GM12878 (cell line): Measurements from ENCODE around the gene HLA-DPB1. TPM values are rescaled to one million over a fixed set of nuclear protein-coding genes. Genes with fewer than 3 reads are reported as not detected.

Experiments
- ATAC-seq: fragments of 200-7000 bp; cut with Tn5 transposase; 3 replicates; pipeline ENCODE4 v1.9.1; 2020; ENCODE audit warnings: mild to moderate bottlenecking, moderate library complexity
- BruUV-seq: library from RNA; stranded (reverse); fragments of 400-500 nt; replicated peaks from 2 replicates; lab custom pipeline; 2021; lab: Mats Ljungman, UMichigan
- CTCF ChIA-PET: fragments of 300-600 bp; sonication (Branson Sonifier 250); formaldehyde crosslinking; extraction: SDS; loops from one replicate; lab custom pipeline; 2021; ENCODE audit warnings: inconsistent platforms; lab: Yijun Ruan, JAX
- POLR2A ChIA-PET: fragments of 350-600 bp; formaldehyde crosslinking; extraction: SDS; loops from one replicate; lab custom pipeline; 2021; ENCODE audit warnings: inconsistent platforms; lab: Charles Lee
- RAD21 ChIA-PET: fragments of 300-600 bp; sonication (Branson Sonifier 250); formaldehyde crosslinking; loops from one replicate; lab custom pipeline; 2023; ENCODE audit warnings: antibody characterized with exemption; ENCODE audit not compliant: unreplicated experiment; lab: Charles Lee
- SMC1A ChIA-PET: fragments of 300-600 bp; sonication (Branson Sonifier 250); formaldehyde crosslinking; loops from one replicate; lab custom pipeline; 2023; ENCODE audit not compliant: unreplicated experiment, uncharacterized antibody; lab: Charles Lee
- DNase-seq: peaks from one replicate; pipeline ENCODE4 v3.0.0-alpha.2; 2011; ENCODE audit warnings: low read depth, low spot score
- FAIRE-seq: peaks from 3 replicates; lab custom pipeline; 2011; peaks lifted over from hg19 to GRCh38; lab: Jason Lieb, UNC
- H2AFZ ChIP-seq: 2 replicates; pipeline ENCODE4 v1.6.0; 2011; ENCODE audit warnings: low read depth, low read length, control low read depth; ENCODE audit not compliant: control insufficient read depth
- H3K27ac ChIP-seq: 2 replicates; pipeline ENCODE4 v1.5.1; 2011; ENCODE audit warnings: control low read depth; ENCODE audit not compliant: control insufficient read depth, insufficient read depth
- H3K27me3 ChIP-seq, 2 experiments: replicated peaks in 1 of 2; 2 replicates each; pipeline versions ENCODE4 v1.6.0 to v1.6.1; 2011; ENCODE audit warnings: low read length in 1 of 2; ENCODE audit not compliant: control insufficient read depth in 2 of 2, insufficient read depth in 2 of 2
- H3K36me3 ChIP-seq, 2 experiments: 2 replicates each; pipeline ENCODE4 v1.5.1; 2011; ENCODE audit warnings: low read length in 1 of 2; ENCODE audit not compliant: control insufficient read depth in 2 of 2, insufficient read depth in 2 of 2
- H3K4me1 ChIP-seq: 2 replicates; pipeline ENCODE4 v1.6.1; 2011; ENCODE audit warnings: mild to moderate bottlenecking, low read length, moderate library complexity, mixed read lengths; ENCODE audit not compliant: control insufficient read depth, insufficient read depth
- H3K4me2 ChIP-seq: 2 replicates; pipeline ENCODE4 v1.6.0; 2011; ENCODE audit warnings: control low read depth; ENCODE audit not compliant: control insufficient read depth, insufficient read depth
- H3K4me3 ChIP-seq: fragments of 200-600 bp; sonication (generic); 2 replicates; pipeline ENCODE4 v1.5.1; 2016
- H3K79me2 ChIP-seq: 2 replicates; pipeline ENCODE4 v1.6.0; 2011; ENCODE audit warnings: low read length; ENCODE audit not compliant: control insufficient read depth, insufficient read depth
- H3K9ac ChIP-seq: 2 replicates; pipeline ENCODE4 v1.8.0; 2011; ENCODE audit warnings: low read length, control low read depth, mixed read lengths; ENCODE audit not compliant: control insufficient read depth, insufficient read depth
- H3K9me3 ChIP-seq: replicated peaks from 3 replicates; pipeline ENCODE4 v1.5.1; 2011; ENCODE audit warnings: mild to moderate bottlenecking, low read length; ENCODE audit not compliant: control insufficient read depth, insufficient read depth
- H4K20me1 ChIP-seq: 2 replicates; pipeline ENCODE4 v1.6.0; 2011; ENCODE audit not compliant: control insufficient read depth, insufficient read depth
- BCL3 ChIP-seq: IDR thresholded peaks from 2 replicates; pipeline ENCODE4 v1.6.1; 2011; ENCODE audit warnings: borderline replicate concordance, low read depth, mild to moderate bottlenecking, moderate library complexity, low read length; ENCODE audit not compliant: insufficient read depth, poor library complexity, severe bottlenecking
- CREB1 ChIP-seq: IDR thresholded peaks from 2 replicates; pipeline ENCODE4 v1.6.1; 2012; ENCODE audit warnings: low read depth, mild to moderate bottlenecking, inconsistent platforms
- FOS ChIP-seq: IDR thresholded peaks from 3 replicates; pipeline ENCODE4 v1.6.1; 2011; ENCODE audit warnings: borderline replicate concordance; ENCODE audit not compliant: insufficient read length; ENCODE audit errors: extremely low read depth
- HDGF ChIP-seq: fragments of 450-650 bp; IDR thresholded peaks from 2 replicates; pipeline ENCODE4 v1.6.1; 2016; ENCODE audit warnings: antibody characterized with exemption
- JUNB ChIP-seq: IDR thresholded peaks from 2 replicates; pipeline ENCODE4 v1.6.1; 2016; ENCODE audit warnings: antibody characterized with exemption, mild to moderate bottlenecking
- POLR2A ChIP-seq: IDR thresholded peaks from 2 replicates; pipeline ENCODE4 v1.6.1; 2011; ENCODE audit warnings: low read depth, mild to moderate bottlenecking, low read length
- YBX1 ChIP-seq: fragments of 450-650 bp; IDR thresholded peaks from 2 replicates; pipeline ENCODE4 v1.6.1; 2016; ENCODE audit warnings: antibody characterized with exemption
- YY1 ChIP-seq: IDR thresholded peaks from 2 replicates; pipeline ENCODE4 v1.6.1; 2011; ENCODE audit warnings: low read depth, mild to moderate bottlenecking, low read length
- ZBTB33 ChIP-seq: fragments of 450-650 bp; IDR thresholded peaks from 2 replicates; pipeline ENCODE4 v1.6.1; 2017; ENCODE audit warnings: mild to moderate bottlenecking
- WGBS: methylation state at CpG from one replicate; pipeline ENCODE4 v1.1.6; 2016; ENCODE audit warnings: low lambda C conversion rate; ENCODE audit not compliant: insufficient replicate concordance, insufficient coverage; ENCODE audit errors: missing lambda C conversion rate; 5-methylcytosine and 5-hydroxymethylcytosine counted together
- in situ Hi-C: fragments of 300-500 bp; cut with MboI; formaldehyde crosslinking; loops from 9 replicates; pipeline ENCODE4 v1.14.3; 2018; ENCODE audit warnings: mixed read lengths
- intact Hi-C: fragments of 100-400 bp; cut with micrococcal nuclease; formaldehyde crosslinking; loops from one replicate; pipeline ENCODE4 v1.14.2; 2022; ENCODE audit not compliant: unreplicated experiment
- polyA plus RNA-seq, 11 experiments: library from polyadenylated mRNA; depleted of rRNA in 4 of 11; unstranded in 6 of 11; stranded (reverse) in 5 of 11; fragments of >200 nt; fragmentation: Nextera tagmentation in 4 of 11; fragmentation: Illumina TruSeq in 1 of 11; extraction: Ambion mirVana in 4 of 11; extraction: Trizol in 1 of 11; gene quantifications; 1 replicate in 1 of 11; 2 replicates in 10 of 11; pipeline versions ENCODE4 v1.2.1 to v1.2.3, GENCODE V29; 2011 to 2016; ENCODE audit warnings: inconsistent platforms in 2 of 11, missing spikeins in 2 of 11, low read depth in 1 of 11
- total RNA-seq, 4 experiments: library from RNA; depleted of rRNA in 3 of 4; stranded (reverse); fragments of >200 nt in 3 of 4; fragmentation: Illumina TruSeq in 1 of 4; extraction: Trizol in 1 of 4; gene quantifications; 2 replicates each; pipeline versions ENCODE4 v1.2.1 to v1.2.3, GENCODE V29; 2013 to 2021

The HLA-DPB1 gene
- total and polyA plus RNA-seq, 10 of the 15 experiments (the other 5 are each of a cell fraction or from before 2014, with no cell fraction given): 101 to 675 (median 352) TPM

- CTCF ChIA-PET: interaction anchor here (0.8 to 8.9 kb wide), 11 partner anchors 13 to 133 kb away, joined by 3 to 184 read pairs (median 6); no protein-coding TSS in a partner anchor
- 23% methylated on average over 32 of the region's 32 CpGs for WGBS
- Histone ChIP-seq H2AFZ (peak overlapping the region; percentile 19; the same call in 1 of the 2 replicates), H3K9me3 (no peaks in the 10 kb centered on the region; the same call in 2 of the 3 replicates), H3K4me3 (no peak overlapping the region), H4K20me1 (no peaks in the 10 kb centered on the region), H3K4me2 (peak overlapping the region; percentile 49), H3K36me3 (no peaks in the 10 kb centered on the region), H3K27me3 (peaks cover 0 to 2% of the 10 kb centered on the region in 2 experiments; a peak in 2 of 4 replicates), H3K27ac (no peak overlapping the region), H3K79me2 (no peaks in the 10 kb centered on the region), H3K9ac (no peak overlapping the region), H3K4me1 (peaks cover 50% of the 10 kb centered on the region)
- in situ Hi-C loops: loop anchor here (5.0 kb wide), 1 partner anchor 130 kb away; no protein-coding TSS in a partner anchor
- POLR2A ChIA-PET: interaction anchor here (0.6 to 1.8 kb wide), 7 partner anchors 23 to 225 kb away, joined by 3 to 5 read pairs (median 4); partner anchors contain the start of genes HLA-DPA1 and HLA-DPB1
- intact Hi-C loops: no loop called here
- ATAC-seq (no peak), DNase-seq (no peak), FAIRE-seq (no peak)
- no peak for TF ChIP-seq POLR2A
- TF ChIP-seq JUNB: no peak
- TF ChIP-seq YBX1: no peak
- no peak for TF ChIP-seq FOS
- 0 out of 2 replicates have a peak, but pooled peaks have one; percentile 34 for TF ChIP-seq HDGF
- no peak for TF ChIP-seq CREB1
- TF ChIP-seq ZBTB33: no peak
- no peak for TF ChIP-seq YY1
- no peak for TF ChIP-seq BCL3
- BruUV-seq: no TSS peak
- RAD21 ChIA-PET: interaction anchor here (0.6 to 1.4 kb wide), 8 partner anchors 9 to 131 kb away, joined by 3 to 4 read pairs (median 3); no protein-coding TSS in a partner anchor
- SMC1A ChIA-PET: interaction anchor here (0.9 to 8.9 kb wide), 9 partner anchors 19 to 132 kb away, joined by 3 to 139 read pairs (median 4); partner anchors contain the start of gene HLA-DOA
Observed at GRCh38 chr6:33116841-33117711, 41.3 kb downstream of the HLA-DPB1 start.
